Tibial nerve (tissue), 4 donors: ENCODE measurements around the gene ECPAS.

Experiments
- CTCF ChIP-seq, 5 experiments: fragments of 200-600 bp in 3 of 5; fragments of 450-650 bp in 2 of 5; sonication (generic) in 3 of 5; IDR thresholded peaks; one replicate each; pipeline ENCODE4 v1.5.1; 2016 to 2019; ENCODE audit warnings: antibody characterized with exemption in 5 of 5, mild to moderate bottlenecking in 3 of 5, moderate library complexity in 2 of 5
- EP300 ChIP-seq, 2 donors: sonication (generic); formaldehyde crosslinking; IDR thresholded peaks; one replicate each; pipeline ENCODE4 v1.6.1; 2017; ENCODE audit warnings: antibody characterized with exemption in 2 of 2, mild to moderate bottlenecking in 1 of 2
- POLR2A ChIP-seq, 2 donors: fragments of 450-650 bp; IDR thresholded peaks; one replicate each; pipeline ENCODE4 v1.6.1; 2017; ENCODE audit warnings: antibody characterized with exemption in 2 of 2, mild to moderate bottlenecking in 2 of 2, moderate library complexity in 2 of 2

- TF ChIP-seq POLR2A (IDR thresholded peaks at IDR 0.05) (no peak), CTCF (IDR thresholded peaks at IDR 0.05) (no peak), EP300 (IDR thresholded peaks at IDR 0.05) (no peak)
These were observed 72.9 kb downstream of the ECPAS start for GRCh38 chr9:111411266-111411665.
